GM12801 (cell line): ENCODE measurements around the gene ELMO2.

Source experiments
- TF ChIP-seq, protein P1 (sequence below): IDR thresholded peaks from one replicate; pipeline ENCODE4 v1.5.1; 2011; ENCODE audit warnings: control low read depth; ENCODE audit not compliant: insufficient read length; ENCODE audit errors: extremely low read depth

ELMO2 gene

DNA sequence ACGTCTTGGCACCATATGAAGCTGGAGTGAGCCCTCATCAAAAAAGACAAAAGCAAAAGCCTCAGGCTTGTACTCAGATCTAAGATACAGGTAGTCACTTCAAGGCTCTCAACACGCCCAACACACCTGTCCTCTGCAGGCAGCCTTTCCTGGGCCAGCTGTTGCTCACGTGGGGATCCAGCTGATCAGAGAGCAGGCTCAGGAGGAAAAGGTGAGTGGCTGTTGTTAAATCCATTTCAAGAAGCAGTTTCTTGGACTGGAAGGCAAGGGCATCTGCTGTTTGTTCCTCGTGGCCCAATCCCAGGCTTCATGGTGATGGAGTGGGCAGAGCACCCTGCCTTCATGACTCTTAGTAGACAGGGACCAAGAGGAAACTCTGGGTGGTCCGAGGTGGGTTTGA is 39.6 kb downstream of the ELMO2 start:
- TF ChIP-seq, protein P1, sequence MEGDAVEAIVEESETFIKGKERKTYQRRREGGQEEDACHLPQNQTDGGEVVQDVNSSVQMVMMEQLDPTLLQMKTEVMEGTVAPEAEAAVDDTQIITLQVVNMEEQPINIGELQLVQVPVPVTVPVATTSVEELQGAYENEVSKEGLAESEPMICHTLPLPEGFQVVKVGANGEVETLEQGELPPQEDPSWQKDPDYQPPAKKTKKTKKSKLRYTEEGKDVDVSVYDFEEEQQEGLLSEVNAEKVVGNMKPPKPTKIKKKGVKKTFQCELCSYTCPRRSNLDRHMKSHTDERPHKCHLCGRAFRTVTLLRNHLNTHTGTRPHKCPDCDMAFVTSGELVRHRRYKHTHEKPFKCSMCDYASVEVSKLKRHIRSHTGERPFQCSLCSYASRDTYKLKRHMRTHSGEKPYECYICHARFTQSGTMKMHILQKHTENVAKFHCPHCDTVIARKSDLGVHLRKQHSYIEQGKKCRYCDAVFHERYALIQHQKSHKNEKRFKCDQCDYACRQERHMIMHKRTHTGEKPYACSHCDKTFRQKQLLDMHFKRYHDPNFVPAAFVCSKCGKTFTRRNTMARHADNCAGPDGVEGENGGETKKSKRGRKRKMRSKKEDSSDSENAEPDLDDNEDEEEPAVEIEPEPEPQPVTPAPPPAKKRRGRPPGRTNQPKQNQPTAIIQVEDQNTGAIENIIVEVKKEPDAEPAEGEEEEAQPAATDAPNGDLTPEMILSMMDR: no peak

DNA sequence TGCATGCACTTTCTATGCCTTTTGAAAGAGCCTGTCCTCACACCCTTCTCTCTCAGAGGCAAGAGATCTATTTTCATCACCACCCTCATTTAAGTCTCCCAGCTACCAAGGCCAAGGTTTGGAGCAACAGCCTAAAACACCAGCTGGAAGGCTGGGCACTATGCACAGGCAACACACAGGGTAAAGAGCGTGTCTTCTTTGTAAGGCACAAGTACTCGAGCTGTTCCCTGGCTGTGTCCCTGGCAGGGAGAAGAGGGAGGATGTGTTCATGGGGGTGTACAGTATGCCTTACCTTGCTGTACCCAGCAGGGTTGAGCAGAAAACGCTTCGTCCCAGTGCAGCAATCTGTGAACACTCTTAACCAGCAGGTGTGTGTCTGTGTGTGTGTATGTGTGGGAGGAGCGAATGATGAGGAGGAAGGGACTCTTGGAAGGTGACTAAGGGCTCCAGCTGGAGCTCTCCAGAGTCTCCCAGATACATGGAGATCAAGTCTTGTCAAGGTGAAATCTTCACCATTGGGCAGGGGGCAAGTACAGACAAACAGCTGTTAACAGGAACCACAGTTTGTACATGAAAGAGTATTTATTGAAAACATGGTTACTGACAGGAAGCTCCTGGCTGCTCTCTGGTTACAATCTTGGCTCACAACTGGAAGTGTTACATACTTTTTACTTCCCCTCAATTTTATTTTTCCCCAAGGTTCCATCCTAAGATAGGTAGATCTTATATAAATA is 40.8 kb downstream of the ELMO2 start:
- TF ChIP-seq, protein P1: no peak

DNA sequence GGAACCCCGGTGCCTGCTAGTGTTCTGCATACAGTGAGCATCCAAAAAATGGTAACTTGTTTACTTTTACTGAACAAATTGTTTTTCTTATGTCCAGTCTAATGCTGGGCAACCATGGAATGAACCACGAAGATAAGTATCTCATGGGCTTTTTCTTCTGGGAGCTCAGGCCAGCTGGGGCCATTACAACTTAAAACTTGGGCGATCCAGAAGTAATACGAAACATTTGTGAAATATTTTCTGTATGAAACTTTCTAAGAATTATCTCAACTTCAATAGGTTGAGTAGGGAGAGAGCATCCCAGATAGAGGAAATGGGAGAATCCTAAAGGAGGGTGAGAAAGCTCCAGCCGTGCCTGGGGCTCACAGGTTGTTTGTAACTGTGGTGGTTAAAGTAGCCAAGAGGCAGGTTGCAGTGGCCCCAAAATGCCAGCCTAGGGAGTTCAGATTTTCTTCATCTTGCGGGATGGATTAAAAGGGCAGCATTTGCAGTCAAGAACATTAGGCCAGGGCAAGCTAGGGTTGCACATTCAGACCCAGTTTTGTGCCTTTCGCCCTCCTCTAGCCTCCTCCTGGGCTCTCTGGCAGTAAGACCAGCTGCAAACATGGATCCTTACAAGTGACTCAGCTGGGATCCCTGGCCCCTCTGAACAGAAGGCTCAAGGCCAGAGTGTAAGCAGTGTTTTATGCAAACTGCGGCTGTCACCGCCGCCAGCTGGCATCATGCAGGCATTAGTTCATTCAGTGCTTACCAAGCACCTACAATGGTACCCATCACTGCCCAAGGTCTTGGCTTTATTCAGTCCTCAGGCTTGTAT is 41.5 kb downstream of the ELMO2 start:
- TF ChIP-seq, protein P1: no peak

DNA sequence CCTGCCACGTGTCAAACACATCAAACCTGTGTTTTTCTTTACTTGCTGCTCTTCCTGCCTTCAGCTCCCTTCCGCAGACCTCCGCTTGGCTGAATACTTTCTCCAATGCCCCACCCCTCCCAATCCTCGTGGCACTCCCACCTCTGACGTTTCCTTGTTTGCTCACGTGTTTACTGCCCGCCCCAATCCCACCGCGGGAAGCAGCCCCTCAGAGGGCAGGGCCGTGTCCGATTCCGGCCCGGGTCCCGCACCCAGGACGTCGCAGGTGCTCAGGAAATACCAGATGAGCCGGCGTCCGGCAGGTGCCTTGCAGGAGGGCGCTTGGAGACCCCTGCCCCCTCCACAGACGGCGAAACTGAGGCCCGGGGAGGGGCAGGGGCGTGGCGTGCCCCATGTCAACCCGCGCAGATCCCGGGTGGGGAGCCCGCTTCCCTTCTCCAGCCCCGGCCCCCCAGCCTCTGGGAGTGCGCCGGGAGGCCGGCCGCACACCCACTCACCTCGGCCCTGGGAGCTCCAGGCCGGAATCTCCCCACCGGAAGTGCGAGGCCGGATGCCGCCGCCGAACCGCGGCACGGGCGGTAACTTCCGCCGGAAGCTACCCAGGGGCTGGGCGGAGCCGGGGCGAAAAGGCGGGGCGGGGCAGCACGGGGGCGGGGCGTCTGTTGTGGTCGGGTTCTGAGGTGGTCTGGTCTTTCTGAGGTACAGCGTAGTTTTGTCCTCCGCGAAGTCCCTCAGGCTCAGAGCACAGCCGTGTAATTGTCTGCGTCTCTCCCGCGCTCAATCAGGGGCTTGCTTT is 42.3 kb downstream of the ELMO2 start:
- TF ChIP-seq, protein P1: no peak

DNA sequence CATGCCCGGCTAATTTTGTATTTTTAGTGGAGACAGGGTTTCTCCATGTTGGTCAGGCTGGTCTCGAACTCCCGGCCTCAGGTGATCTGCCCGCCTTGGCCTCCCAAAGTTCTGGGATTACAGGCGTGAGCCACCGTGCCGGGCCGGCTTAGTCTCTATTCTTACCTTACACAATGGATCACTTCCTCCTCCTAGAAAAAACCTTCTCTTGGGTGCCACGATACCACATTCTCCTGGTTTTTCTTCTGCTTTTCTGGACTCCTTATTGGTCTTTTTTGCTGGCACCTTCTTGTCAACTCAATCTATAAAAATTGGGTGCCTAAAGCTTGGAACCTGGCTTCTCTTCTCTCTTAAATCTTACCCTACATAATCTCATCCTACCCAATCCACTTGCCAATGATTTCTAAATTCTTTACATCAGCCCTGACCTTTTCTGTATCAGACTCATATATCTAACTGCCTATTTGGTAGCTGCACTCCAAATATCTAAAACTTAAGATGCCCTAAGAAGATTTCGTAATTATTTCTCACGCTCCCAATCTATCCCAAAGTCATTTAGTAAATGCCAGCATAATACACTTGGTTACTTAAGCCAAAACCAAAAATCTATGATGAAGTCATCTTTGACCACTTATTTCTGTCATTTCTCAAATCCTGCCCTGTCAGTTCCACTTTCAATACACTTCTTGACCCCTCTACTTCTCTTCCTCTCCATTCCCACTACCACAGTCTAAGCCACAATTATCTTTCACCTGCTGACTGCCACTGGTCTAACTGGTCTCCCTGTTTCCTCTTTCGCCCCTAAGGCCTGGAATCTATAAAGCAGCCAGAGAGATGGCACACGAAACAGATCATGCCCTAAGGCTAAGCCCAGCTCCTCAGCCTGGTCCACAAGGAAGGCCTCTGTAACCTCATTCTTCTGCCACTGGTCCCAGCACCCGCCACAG is 43.2 kb downstream of the ELMO2 start:
- TF ChIP-seq, protein P1: no peak

DNA sequence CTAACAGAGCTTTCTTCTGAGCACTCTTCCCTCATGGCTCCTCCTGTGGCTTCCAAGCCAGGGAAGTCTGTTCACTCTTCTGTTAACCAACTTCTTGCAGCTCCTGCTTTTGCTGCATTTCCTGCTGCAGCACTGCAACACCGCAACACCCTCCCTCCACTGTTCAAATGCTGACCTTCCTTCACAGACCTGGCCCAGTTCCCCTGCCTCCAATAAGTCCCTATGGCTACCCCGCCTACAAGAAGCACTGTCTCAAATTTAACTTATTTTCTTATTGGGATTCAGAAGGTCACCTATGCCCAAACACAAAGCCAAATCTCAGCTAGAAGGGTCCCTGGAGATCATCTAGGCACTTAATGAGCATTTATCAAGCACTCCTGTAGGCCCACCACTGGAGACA is 44.6 kb downstream of the ELMO2 start:
- TF ChIP-seq, protein P1: no peak
